HG03045 (cell line): ENCODE measurements around the gene DCDC1.

ENCODE experiments used
- ATAC-seq: cut with Tn5 transposase; IDR thresholded peaks from one replicate; pipeline ENCODE4 v1.9.1; 2021; ENCODE audit warnings: mild to moderate bottlenecking, moderate library complexity; ENCODE audit not compliant: unreplicated experiment

Gene DCDC1

DNA sequence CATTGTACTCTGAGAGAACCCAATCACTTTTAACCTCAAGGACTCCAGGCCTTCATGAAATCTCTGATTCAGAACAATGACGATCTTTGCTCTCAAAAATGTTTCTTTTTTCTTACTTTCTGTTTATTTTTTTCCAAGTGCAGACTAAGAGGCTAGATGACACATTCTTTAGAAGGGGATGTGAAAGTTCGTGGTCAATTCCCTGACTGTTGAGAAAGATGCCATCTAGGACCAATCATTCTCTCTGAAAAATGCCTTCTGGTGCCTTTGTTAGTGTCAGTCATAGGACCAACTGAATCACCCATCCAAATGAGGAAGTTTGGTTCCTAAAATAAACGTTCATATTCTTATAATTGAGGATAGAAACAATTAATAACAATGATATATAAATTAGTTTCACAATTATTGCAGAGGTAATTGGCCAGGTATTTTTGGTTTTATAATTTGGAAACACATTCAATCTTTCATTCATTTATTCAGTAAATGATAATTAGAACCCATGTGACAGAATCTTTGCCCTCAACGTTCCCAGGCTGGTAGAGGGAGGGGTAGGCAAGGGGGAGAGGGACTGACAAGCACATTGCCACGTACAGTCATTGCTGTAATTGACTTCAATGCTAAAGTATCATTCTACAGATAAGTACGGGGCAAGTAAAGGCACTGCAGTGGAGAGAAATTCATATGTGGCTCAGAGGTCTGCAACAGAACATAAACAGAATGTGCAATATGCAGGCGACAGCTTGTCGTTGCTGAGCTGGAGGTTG, 450.0 kb downstream of the DCDC1 start:
- no peak for ATAC-seq

DNA sequence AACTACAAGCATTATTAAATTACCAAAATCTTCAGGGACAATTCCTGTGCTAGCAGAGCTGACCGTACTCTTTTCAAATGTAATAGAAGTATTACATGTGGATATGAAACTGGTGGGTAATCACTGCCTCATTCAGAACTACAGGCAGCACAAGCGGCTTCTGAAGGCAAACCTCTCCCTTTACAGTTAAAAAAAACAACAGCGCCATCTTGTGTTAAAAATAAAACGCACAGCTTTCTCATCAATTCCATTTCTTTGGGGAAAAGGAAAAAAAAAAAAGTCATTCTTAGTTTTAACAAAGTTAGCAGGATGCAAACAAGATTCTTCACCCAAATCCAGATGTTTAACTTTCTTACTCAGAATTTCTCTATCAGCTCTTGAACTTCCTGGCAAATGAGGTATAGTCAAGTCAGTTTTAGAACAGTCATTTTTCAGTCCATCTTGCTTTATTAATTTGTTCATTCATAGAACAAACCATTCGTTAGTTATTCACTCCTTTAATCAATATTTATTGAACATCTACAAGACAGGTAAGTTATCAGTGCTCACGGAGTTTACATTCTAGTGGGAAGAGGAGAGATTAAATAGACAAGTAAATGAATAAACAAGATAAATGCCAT, 451.6 kb downstream of the DCDC1 start:
- ATAC-seq: no peak

DNA sequence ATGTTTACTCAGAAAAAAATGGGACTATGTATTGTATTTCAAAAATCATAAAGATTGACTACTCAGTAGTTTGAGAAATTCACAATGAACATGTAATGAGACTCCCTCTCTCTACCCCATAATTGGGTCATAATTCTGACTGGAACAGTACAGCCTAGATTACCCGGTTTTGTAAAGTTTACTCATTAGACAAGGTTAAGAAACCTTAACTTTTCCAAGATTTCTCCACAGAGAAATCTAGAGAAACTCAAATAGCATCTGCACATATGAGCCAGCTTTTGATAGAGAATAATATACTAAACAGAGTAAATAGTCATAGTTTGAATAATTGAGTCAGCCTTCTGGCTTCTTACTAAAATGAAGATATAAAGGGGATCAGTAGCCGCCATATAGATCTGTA, 452.3 kb downstream of the DCDC1 start:
- ATAC-seq: no peak

DNA sequence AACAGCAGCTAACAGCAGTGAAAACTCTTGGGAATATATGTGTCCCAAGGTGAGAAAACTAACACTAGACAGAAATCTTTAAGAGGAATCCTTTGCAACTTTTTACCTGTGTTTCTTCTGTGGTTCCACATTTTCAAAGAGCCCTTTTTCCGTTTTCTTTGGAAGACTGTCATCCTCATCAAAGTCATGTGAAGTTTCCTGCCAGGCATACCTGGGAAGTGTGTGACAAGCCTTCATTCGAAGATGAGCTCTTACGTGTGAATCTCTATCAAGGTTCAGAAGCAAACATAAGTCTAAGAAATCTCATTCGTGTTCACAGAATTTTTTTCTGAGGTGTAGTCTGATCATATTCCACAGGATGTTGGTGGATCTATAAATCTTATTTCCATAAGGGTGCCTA, 452.8 kb downstream of the DCDC1 start:
- ATAC-seq: no peak

DNA sequence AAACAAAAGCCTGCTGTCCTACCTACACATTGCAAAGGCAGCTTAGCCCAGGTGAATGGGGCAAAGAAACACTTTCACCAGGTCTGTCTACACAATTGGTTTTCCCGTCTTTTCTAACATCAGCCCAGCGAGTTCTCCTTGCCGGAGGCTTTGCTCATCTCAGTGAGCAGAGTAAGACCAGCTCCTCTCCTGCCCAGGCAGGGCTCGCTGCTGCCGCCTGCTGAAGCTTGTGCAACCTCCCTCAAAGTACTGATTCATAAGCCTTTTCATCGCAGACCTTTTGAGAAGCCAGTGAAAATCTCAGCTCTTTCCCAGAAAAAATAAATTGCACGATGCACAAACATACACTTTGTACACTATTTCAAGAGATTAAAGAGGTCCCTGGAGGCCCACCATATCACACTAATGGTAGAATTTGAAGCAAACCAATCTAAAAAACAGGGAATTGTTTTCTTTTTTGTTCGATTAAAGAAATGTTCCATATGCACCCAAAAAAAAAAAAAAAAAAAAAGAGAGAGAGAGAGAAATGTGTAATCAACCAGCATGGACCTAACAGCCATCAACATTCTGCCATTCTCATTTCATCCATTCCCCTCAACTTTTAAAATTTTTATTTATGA, 455.3 kb downstream of the DCDC1 start:
- ATAC-seq: no peak

DNA sequence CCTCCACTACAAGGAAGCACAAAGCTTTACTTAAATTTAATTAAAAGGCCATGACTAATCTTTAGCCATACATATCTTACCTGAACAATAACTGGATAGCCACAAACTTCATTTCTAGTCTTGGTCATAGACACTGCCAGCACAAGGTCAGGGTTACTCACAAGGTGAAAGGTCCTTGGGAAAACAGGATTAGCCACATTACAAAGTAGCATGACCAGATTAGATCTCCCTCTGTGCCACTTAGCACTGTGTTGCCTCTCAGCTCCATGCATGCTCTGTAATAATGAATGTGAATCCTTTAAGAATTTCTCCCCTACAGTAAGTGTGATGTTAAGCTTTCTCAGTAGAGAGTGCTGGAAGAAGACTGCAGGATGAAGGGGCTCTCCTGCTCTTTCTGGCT, 458.3 kb downstream of the DCDC1 start:
- no peak for ATAC-seq

DNA sequence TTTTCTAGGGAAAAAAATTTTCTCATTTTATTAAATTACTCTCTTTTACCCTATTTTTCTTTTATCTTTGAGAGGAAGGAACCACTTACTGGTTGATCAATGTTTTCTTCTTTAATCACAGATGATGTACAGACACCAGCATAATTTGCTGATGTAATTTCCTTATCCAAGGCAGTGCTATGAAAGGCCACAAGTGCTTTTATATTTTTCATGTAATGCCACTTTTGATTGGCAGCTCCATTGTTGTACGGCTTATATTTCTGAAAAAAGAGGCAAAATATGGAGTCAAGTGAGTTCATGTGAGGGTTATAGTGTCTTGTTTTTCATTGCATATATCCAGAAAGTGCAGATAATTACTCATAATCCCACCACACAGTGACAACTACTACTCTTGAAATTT, 460.7 kb downstream of the DCDC1 start:
- no peak for ATAC-seq

DNA sequence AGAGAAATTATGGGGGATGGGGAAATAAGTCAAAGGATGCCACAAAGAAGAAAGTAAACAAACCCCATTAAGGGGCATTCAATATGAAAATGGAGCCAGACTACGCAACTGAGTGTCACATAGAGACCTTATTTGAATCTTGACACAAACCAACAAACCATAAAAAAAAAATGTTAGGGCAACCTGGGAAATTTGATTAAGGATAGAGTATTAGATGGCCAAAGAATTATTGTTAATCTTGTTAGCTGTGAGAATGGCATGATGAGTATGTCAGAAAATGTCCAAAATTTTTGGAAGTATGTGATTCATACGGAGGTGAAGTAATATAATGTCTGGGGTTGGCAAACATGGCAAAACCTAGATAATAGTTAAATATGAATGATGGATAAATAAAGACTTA, 461.3 kb downstream of the DCDC1 start:
- ATAC-seq: no peak

DNA sequence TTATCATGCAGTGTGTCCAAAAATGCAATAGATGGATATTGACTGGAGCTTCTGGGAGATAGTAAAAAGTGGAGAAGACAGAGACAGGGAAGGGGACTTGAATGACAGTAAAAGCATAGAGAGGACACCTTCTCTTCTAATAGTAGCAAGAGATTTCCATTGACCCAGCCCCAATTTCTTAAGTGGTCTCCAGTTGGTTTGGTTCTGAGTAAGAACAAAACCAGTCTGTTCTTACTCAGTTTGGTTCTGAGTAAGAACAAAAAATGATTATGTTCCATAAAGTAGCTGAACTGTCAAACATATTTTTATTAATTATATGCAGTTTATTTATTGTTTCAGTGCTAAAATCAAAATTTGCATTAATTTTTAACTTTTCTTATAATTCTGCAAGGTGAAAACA, 466.6 kb downstream of the DCDC1 start:
- ATAC-seq: no peak

DNA sequence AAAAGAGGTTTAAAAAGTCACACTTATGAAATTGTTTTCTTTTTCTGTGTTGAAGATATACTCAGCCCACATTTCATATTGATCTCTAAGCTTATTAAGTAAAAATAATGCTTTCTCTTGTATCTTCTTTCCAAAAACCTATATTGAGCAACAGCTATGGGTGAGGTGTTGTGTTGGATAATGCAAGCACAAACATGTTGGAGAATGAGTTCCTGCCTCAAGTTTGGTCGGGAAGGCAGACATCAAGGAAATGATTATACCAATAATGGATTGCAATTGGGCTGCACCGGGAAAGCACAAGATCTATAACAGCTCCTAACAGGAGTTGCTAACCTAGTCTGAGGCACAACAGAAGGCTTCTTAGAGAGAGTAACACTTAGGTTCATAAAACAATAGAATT, 474.5 kb downstream of the DCDC1 start:
- no peak for ATAC-seq

DNA sequence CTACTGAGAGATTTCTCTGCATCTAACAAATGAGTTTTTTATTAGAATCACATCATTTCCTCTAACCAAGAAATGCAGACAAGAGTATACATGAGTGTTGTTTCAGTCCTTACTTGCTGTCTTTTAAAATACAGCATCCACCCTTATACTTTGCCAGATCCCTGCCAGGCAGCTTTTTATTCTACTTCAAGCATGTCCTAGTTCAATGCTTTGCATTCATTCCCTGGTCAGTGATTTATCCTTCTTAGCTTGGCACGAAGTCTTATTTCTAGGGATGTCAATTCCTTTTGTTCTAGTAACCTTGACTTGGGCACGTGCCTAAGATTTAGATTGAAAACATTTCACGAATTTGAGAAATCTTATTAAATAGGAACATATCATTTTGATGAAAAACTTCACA, 476.2 kb downstream of the DCDC1 start:
- no peak for ATAC-seq

DNA sequence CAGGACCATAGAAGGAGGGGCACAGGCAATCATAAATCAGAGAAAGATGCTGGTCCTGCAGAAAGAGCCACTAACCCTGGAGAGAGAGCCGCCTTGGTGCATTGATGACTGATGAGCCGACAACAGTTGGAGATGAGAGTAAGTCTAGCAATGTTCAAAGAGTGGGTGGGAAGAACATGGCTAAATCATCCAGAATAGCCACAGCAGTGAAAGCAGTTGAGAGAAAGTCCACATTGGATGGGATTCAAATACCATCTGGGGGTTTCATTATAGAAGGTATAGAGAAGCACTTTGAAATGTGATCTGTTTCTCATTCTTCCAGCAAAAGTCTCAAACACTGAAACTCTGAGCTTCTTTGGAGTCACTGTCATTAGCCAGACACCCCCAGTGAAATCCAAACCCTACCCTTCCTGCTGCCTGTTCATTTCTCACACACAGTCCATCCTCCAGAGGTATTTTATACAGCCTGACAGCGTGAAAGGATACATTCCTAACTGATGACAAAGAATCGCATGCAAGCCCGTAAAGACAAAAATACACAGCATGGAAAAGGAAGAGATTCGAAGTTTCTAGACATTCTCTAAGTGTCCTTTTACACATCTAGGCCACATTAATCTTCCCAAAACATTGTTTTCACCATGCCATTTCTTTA, 480.3 kb downstream of the DCDC1 start:
- no peak for ATAC-seq

DNA sequence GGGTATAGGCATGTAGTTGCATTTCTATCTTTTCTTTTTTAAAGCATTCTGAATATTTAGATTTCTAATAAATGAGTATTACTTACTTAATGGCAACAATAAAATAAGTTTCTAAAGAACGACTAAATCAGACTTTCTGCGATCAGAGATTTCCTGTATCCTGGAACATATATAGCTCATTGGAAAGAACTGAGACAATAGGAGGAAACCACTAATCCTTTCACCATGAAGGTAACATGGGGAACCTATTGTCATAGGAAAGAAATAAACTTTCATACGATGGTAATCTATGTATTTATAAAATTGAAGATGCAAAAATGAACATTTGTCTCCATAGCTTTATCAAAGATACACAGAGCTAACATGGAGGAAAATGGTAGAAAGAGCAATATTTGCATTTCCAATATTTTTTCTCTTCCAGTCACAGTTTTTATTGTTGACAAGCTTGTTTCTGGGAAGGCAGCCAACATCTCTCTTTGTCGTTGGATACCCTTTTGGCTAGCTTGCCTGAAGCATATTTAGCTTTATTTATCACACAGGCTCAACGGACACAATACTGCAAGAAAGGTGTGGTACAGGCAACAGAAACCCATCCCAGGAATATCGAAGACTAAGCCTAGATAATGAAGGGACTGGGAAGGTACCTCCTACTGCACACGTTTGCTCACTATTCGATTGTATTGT, 490.1 kb downstream of the DCDC1 start:
- ATAC-seq: no peak

DNA sequence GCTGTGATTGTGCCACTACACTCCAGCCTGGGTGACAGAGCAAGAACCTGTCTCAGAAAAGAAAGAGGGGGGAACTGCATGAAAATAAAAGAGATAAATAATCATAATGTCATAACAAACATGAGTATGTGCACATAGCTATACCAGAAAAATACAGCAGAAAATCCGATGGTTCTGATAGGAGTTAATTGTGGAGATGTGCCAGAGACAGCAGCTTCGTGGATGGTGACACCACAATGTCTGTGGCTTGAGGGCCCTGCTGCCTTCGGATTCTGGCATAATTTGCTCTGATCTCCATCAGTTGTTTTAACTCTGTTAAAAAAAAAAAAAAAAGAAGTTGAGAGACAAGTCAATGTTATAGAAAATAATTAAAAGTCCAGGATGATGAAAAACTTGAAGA, 491.1 kb downstream of the DCDC1 start:
- no peak for ATAC-seq

DNA sequence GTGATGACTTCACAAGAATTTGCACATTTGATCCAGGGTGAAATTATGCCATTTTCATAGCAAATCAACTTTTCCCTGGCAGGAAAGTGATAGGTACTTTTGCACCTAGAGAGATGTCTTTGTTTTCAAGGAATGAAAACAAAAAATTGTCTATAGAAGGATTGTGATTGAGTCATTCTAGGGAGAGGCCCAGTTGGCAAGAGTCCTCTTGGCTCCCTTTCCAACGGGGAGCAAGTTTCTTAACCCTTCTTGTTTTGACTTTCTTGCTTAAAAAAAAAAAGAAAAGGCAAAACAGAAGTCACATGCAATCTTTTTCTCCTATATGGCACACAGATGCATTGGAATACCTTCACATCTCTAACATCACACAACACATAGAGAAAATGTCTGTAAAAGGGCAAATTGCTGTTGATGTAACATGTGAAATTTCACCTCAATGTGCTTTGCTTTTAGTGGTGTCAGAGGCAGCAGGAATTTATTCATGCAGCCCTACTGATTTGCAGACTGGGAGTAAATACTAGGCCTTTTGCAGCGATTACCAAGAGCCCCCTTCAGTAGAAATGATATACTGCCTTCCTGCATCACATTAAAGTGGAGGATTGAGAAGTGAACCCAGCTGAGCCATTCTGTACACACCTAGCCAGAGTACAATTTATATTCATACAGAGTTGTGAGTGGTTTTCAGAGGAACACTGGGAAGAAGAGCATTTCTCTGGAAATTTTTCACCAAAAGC, 492.7 kb downstream of the DCDC1 start:
- ATAC-seq: no peak

DNA sequence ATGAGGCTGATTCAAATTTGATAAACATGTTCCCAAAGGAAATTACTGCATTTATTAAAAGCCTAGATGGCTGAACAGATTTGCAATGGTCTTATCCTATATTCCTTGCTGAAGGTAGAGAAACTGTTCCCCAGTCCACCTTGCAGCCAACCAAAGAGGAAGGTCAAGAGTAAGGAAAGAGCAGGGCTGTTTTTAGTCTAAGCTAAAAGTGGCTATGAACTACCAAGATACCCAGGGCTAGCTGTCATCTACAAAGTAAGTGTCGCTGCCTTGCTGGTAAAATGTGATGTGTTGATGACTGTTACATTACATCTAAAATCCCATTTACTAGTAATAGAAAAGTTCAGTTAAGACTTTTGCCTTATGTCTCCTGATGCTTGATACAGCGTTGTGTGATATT, 493.3 kb downstream of the DCDC1 start:
- no peak for ATAC-seq

DNA sequence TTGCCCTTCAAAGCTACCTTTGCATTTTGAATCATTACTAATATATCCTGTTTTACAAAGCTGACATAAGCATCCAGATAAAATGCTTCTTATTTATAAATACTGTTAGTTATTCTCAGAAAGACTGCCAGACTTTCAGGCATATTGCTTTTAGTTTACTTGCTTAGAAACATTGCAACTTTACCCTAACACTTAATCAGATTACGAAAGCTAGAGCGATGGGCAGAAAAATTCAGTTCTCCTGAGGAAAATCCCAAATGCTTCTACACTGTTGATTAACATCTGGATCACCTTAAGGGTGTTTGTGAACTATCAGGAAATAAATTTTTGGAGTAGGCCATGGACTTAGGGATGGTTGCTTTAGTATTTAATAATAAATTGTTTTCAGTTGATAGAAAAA, 493.7 kb downstream of the DCDC1 start:
- ATAC-seq: no peak

DNA sequence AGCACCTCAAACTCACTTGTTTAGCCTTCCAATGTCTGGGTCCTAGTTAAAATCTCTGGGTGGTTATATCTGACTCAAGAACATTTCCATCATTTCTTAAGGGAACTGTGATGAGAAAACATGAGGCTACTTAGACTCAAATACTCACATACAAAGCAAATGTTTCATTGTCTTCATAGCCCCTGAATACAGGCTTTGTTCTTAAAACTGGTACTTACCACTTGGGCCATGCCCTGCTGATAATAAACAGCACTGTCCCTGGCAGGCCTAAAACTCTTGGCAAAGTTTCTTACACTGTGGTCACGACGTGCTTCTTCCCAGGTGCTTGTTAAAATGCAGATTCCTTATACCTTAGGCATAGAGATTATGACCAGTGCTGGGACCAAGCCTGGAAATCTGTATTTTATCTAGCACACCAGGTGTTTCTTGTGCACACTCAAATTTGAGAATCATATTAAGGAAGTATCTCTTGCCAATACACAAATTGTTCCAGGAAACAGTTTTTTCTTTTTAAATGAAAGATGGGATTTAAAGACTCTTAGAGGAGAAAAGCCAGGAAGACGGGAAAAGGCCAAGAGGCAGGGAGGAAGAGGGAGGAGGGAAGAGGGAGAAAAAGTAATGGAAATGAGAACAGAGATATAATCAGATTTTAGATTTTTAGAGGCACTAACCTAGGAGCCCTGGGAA, 495.5 kb downstream of the DCDC1 start:
- ATAC-seq: no peak

DNA sequence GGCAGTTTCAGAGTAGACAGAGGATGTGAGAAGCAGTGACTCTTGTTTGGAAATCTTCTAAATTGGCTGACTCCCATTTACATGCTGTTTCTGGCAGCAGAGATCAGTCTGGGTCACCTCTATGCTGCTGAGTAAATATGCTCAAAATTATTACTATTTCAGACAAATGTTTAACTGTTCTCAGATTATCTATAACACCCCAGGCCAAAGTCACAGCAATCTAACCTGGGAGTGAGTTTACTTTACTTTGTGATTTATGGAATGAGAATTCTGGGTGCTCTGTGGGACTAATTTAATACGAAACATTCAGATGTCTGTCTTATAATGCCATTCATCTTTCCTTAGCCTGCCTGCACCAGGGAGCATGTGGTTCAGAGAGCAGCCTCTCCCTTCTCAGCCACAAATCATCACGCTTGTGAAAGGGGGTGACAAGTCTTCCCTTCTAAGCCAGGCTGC, 500.9 kb downstream of the DCDC1 start:
- no peak for ATAC-seq

DNA sequence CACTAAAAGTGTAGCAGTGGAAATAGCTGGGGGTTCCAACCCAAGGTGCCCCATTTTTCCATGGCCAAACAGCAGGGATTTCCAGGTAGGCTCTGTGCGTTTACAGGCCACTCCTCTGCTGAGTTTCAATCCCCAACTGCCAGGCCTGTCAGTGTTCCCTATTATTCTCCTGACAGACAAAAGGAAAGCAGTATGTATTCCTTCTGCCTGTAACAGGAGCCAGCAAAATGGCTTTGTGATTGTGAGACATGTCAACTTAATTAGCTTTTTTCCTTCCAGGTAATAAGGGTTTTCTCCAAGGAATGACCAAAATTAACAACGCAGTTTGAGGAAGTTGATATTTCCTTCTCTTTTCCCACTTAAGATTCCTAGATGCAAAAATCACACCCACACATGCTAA, 506.3 kb downstream of the DCDC1 start:
- ATAC-seq: no peak
